NCI-H82 (cell line): Measurements from ENCODE around the gene HSF5.
"Not testable (repeated sequence)": the region's sequence is repeated elsewhere in the genome, so short reads cannot be mapped to it uniquely, and the experiment has no call there.

ENCODE experiments used
- DNase-seq: peaks from one replicate; lab custom pipeline; 2025; lab: John Stamatoyannopoulos, UW

Gene HSF5

DNA sequence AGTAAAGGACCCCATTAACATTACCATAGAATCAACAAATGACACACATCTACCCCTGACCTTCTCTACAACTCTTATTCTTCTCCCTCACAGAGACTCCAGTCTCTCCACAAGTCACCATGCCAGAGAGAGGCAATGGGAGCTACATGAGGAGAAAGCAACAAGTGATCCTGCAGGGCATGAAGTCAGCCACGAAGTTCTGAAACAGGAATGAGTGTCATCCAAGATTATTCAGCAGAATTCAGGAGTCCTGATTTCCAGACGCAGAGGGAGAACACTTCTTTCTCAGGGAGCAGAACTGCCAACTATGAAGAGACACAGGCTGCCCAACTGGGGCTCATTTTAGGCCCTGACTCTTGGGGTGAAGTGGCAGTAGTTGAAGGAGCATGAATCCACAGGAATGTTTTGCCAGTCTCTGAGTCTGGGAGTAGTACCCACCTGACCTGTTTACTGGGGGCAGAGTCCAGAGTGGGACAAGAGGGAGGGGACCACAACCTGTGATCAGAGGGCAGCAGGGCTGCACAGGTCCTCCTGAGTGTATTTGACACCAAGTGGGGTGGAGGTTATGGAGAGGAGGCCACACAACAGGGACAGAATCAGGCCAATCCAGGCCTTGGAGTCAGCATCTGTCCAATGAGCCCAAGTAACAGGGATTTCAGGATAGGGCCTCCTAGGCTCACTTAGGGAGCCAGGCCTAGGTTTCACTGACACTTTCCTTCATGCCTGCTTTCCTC is 28.6 kb upstream of the HSF5 start:
- peak; percentile 52 for DNase-seq

DNA sequence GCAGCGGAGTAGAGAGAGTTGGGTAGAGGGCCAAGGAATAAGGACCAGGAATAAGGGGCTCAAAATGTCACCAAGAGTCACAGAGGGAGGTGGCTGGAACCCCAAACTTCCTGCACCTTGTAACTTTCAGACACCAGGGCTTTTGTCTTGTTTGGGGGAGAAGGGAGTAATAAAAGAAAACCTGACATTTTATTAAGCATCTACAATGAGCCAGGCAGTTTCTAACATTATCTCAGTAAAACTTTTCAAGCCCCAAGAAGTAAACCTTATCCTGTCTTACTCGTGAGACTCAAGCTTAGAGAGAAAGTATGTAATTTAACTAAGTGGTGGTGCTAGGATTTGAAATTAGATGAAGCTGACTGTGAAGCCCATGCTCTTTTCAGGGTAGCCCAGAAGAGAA is 27.1 kb upstream of the HSF5 start:
- DNase-seq, result no peak

DNA sequence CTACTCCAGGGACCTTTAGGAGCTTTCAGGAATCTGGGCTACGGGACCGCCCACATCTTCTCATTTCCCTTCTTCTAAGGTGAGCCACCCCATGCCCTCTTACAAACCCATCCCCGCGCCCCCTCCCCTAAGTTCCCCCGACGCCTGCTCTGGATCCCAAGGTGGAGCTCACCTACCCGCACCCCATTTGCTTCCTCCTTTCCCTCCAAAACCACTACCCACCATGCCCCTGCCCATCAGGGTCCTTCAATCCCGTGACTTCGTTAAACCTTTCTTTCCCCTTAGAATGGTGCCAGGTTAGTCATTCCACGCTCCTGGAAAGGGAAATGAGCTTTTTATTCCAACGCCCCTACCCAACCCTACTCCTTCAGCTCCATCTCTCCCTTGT is 26.6 kb upstream of the HSF5 start:
- DNase-seq, result no peak

DNA sequence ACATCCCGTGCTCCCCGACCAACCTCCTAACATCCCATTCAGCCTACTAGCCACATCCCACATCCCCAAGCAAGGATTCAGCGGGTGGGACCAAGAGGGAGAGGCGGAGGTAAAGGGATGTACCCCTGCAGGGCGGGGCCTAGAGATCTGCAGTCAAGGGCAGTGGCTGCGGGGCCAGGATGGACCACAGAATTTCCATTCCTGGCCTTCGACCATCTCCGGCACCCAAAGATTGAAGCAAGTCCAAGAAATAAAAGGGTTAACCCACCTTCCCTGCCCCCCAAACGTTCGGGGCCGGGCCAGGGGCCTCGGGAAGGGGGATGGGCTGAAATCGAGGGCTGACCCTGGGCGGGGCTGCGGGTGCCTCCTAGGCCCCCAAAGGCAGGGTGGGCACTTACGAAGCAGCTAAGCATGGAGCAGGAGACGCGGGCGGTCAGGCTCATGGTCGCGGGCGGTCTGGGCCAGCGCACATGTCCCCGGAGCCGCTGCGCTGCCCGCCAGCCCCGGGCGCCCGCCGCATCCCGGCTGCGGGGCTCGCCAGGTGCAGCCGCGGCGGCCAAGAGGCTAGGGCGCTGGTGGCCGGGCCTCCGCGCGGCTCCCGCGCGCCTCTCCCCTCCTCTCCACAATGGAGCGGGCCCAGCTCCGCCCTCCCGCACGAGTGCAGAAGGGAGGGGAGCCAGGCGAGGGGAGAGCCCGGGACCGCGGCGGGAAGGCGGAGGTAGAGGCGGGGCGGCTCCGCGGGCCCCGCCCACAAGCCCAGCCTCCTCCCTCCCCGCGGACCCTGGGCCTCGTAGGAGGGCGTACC is 26.0 kb upstream of the HSF5 start, which contains the start of gene MTMR4:
TSS of gene MTMR4 (minus strand) at position 674 of the 805 bp plus-strand sequence. CDS start at position 443, 231 bp downstream.
- peak; percentile 97 for DNase-seq

DNA sequence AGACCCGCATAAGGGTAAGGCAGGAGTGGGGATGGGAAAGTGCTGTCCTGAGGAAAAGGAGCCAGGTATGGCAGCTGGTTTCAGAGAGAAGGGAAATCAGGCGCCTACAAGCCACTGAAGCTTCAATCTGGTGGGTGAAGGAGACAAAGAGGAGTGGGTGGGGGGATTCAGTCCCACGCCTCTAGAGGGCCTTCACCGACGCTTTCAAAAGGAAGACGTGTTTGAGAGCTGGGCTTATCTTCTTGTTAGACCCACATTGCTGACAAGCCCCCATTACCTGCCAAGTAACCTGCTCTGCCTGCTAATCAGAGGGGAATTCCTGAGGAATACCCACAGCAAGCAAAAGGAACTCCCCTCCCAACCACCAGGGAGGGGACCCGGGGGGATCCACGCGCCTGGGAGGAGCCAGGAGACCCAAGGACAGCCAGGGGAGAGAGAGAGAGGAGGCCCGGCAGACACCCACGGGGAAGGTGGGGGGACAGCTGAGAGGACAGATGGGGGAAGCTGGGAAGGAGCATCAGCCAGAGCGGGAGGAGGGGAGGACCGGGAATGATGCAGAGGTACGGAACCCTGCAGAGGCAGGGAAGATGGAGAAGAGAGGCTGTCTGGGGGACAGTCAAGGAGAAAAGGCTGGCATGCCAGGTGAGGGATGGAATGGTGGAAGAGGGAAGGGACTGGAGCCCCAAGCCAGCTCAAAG is 25.2 kb upstream of the HSF5 start:
- peak; percentile 79 for DNase-seq

DNA sequence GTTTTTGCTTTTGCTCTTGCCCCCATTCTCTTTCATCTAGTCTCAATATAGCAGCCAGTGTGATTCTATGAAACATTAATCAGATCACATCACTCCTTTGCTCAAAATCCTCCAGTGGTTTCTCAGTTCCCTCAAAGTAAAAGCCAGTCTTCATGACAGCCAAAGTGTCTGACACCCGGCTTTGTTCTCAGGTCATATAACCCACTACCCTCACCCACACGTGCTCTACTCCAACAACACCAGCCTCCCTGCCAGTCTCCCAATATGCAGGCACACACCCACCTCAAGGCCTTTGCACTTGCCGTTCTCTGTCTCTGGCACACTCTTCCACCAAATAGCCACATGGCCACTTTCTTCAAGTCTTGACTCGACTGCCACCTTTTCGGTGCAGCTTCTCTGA is 21.9 kb upstream of the HSF5 start:
- DNase-seq, result no peak

DNA sequence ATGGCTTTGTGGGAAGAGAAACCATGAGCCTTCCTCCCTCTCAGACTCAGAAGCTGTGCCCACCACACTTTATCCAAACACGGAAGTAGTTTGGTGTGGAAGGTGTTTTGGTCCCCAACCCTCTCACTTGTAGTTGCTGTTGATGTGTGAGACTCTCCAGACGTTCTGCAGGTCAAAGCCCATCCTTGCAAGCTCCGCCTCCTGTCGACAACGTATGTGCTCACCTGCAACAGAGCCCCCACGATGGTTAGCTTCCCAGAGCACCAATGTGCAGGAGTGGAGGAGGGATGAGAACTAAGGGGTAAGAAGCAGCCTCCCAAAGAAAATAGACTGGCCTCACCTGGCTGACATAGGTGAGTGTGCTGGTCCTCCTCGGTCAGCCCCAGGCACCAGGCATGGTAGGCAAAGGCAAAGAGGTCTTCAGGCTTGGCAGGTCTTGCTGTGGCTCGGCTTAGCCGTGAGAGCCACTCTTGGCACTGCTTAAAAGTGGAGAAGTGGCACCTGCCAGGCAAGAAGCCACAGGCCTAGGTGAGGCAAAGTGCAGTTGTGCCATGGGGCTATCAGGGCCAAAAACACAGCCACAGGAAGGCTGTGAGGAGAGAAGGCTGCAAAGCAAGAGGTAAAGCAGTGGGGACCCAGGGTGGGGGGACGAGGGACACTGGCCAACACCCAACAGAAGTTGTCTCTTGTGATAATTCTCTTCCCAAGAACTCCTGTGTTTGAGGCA is 20.3 kb upstream of the HSF5 start:
- no peak for DNase-seq

DNA sequence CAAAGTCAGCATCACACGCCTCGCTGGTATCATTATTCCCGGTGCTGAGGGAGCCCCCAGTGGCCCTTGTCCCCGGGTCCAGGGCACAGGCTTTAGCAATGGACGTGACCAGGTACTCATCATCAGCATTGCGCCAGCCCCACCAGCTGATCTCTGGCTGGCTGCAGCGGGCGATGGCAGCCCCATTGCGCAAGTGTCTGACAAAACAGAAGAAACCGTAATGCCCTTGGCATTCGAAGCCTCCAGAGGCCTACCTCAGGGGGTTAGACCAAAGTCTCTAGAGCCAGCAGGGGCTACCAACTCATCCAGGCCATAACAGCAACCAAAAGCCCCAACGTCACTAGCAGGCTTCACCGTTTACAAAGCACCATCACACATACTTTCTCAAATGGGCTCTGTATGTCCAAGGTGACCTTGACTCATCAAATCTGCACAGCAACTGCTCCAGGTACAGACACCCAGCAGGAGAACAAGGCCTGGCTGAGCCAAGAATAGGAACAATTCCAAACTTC is 19.0 kb upstream of the HSF5 start:
- no peak for DNase-seq

DNA sequence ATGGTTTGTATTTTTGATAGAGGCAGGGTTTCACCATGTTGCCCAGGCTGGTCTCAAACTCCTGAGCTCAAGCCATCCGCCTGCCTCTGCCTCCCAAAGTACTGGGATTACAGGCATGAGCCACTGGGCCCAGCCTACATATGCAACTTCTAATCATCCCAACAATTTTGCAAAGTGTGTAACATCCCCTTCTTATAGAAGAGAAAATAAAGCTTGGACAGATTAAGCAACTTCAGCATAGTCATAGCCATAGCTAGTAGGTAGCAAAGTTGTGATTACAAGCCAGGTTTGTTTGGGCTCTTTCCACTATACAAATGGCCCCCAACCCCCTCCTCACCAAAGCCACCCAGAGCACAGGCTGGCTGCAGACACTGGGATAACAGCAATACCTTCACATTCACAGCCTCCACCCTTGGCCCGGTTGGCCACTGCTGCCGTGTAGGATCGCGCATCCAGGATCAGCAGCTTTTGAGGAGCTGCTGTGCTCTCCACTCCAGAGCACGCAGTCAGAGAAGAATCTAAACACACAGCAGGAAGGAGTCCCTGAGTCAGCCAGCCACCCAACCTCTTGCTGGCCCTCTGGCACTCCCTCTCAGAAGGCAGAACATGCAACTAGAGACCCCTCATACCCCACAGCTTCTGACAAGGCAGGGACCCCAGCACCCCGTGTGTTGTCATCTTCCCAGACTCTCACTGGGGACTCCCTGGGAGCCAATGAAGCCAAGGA is 18.3 kb upstream of the HSF5 start:
- DNase-seq, result no peak

DNA sequence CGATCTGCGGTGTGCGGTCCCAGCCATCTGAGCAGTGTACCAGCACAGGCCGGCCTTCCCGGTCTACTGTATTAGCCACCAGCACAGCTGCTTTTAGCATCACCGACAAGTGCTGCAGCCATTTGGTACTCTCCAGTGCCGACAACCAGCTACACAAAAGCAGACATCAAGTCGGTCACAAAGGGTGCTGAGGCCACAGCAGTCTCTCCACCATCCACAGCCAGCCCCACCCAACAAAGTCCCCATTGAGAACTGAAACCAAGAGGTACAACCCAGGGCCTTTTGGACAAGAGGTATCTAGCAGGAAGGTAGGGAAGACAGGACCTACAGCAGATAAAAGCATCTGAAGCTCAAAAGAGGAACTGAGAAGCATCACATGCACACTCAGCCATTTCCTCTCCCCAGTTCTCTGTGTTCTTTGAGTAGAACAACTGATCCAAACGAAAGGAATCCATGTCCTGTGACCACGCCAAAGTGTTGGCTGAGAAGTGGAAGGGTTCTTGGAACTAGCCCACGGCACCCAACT is 16.7 kb upstream of the HSF5 start:
- no peak for DNase-seq

DNA sequence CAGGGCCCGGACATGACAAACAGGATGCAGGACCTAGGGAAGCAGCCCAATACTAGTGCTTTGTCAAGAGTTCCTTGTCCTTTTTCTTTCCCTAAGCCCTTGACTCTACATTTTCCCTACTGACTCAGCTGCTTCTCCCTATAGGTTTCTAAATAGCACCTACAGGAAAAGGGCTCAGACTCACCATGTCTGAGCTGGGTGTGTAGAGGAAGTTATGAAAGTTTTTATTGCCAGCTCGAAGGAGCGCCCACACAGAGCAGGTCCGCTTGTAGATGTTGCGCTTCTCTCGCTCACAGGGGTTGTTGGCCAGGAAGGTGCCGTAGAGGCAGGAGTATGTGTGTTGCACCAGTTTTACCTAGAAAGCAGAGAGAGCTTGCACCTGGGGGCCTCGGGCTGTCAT is 15.7 kb upstream of the HSF5 start:
- DNase-seq, result no peak

DNA sequence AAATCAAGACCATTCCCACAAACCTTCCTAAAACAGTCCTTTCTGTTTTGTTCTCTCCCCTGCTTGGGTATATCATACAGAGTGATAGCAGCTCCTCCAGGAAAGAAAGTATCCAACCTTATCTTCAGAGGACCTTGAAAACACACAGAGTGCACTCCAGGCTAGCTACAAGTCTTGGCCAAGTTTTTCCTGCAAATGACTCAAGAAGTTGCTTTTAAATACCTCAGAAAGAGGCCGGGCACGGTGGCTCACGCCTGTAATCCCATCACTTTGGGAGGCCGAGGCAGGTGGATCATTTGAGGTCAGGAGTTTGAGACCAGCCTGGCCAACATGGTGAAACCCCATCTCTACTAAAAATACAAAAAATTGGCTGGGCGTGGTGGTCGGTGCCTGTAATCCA is 14.9 kb upstream of the HSF5 start:
- not testable (repeated sequence) for DNase-seq

DNA sequence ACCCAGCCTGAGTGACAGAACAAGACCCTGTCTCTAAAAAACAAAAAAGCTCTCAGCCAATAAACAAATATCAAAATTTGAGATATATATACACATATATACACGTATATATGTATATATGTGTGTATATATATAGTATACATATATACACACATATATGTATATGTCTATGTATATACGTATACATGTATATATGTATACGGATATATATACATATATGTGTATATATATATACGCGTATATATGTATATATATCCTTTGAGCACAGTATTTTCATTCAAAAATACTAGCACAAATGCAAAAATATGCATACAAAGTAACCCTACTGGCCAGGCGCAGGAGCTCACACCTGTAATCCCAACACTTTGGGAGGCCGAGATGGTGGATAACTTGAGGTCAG is 13.2 kb upstream of the HSF5 start:
- no peak for DNase-seq

DNA sequence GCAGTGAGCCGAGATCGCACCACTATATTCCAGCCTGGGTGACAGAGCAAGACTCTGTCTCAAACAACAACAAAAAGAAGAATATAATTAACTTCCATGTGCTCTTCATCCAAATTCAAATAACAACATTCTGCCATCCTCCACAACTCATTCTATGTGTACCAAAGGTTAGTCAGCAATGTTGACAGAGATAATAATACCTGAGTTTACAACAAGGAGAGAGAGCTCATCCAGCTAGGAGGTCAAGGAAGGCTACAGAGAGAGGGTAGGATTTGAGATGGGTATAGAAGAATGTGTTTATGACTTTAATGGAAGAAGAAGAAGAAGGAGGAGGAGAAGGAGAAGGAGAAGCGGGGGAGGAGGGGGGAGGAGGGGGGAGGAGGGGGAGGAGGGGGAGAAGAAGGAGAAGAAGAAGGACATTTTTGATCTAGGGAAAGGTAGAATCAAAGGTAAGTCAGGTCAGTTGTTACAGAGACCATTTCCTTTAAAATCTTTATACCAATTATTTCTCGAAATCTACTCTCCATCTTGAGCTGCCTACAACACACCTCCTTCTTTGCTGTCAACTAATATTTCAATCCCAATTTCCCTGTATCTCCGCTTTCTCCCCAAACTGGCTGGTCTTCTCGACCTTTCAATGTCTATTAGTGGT is 10.1 kb upstream of the HSF5 start:
- no peak for DNase-seq

DNA sequence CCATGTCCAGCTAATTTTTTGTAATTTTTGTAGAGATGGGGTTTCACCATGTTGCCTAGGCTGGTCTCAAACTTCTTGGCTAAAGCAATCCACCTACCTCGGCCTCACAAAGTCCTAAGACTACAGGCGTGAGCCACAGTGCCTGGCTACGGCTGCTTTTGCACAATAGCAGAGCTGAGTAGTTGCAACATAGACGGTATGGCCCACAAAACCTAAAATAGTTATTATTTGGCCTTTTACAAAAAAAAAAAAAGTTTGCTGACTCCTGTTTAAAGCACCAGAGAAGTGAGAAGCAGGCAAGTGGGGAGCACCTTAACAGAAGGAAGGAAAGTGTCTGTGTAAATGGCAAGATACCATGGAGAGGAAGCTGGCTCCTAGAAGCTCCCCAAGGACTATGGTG is 5.3 kb upstream of the HSF5 start:
- DNase-seq, result no peak

DNA sequence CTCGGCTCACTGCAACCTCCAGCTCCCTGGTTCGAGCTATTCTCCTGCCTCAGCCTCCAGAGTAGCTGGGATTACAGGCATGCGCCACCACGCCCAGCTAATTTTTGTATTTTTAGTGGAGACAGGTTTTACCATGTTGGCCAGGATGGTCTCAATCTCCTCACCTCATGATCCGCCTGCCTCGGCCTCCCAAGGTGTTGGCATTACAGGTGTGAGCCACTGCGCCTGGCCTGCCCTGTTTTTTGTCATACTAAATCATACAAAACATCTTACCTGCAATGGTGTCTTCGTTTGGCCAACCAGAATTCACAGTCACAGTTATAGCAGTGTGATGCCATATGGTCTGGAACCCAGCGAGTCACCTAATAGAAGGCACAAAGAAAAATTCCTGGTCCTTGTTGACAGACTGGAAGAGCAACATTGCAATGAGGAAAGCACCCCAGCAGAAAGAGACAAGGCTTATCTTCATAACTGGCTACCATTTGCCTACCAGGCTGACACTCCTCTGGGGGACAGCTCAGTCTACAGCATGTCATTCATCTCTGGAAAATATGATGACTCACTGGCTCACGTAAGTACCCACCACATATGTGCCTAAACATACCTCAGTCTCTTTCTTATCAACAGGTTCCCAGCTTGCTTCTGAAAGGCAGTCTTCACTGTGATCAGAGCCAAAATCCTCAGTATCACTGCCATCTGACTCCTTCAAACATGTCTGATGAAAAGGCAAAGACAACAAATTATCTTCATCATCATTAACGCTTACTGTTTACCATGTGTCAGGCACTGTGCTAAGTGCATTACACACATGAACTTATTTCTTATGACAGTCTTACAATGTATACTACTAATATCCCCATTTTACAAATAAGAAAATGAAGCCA is 4.3 kb upstream of the HSF5 start:
- DNase-seq, result no peak

DNA sequence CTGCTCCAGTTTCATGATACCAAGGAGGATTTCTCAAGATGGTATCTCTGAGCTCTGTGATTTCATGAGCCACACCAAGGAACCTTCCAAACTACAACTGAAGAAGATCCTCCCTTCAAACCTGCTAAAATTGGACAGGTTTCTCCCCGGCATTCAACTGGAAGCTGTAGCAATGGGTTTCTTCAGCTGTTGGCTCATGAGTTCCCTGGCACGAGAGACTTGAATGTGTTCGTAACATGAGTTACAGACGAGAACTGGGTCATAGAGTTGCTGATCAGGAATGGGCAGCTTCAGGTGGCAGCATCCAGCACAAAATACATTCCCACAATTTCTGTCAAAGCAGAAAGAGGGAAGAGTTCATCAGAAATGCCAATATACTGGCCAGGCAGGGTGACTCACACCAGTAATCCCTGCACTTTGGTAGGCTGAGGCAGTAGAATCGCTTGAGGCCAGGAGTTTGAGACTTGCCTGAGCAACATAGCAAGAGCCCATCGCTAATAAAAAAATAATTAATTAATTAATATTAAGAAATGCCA is 3.4 kb upstream of the HSF5 start:
- no peak for DNase-seq

DNA sequence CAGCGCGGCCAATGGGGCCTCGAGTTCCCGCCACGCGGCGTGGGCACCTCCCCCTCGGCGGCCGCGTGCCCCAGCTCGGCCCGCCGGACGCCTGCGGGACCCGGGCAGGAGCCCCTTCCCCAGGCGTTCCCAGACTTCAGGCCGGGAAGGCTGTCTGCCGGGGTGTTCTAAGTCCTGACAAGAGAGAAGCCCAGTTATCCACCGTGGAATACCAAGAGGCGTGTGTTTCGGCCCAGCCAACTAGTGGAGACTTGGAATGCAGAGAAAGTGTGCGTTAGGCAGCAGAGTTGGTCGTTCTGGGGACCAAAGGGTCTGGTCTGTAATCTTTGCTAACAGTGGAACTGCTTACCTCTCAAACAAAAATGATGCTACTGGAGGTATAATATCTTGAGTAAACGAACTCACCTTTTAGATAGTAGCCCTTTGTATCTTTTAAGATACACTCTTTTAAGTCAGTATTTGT is 251 bp upstream of the HSF5 start:
- DNase-seq, result no peak

DNA sequence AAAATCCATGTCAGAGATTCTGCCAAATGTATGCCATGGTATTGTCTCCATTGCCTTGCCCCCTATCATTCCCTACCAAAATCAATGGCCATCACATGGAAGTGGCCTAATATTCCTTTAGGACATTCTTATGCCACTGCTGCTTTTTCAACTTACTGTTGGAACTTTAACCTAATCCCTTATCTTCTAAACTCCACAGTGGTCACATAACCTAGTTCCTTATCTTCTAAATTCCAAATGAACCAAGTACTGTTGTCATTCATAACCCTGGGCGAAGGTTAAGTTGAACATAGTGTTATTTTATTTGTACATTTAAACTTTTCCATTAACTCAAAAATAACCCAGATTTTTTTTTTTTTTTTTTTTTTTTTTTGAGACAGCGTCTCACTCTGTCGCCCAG is 3.6 kb downstream of the HSF5 start:
- no peak for DNase-seq
